Right atrium auricular region (tissue), 2 donors: ENCODE results near the gene KMT2A. TPM values are rescaled to one million over a fixed set of nuclear protein-coding genes. Genes with fewer than 3 reads are reported as not detected.
"Not testable (repeated sequence)": the region's sequence is repeated elsewhere in the genome, so short reads cannot be mapped to it uniquely, and the experiment has no call there.

Source experiments
- DNase-seq: peaks from one replicate; pipeline ENCODE4 v3.0.0-alpha.2; 2019; ENCODE audit warnings: low spot score
- H3K27ac ChIP-seq, 2 donors: fragments of 200-600 bp; sonication (generic); 1 replicate in 1 of 2; 2 replicates in 1 of 2; pipeline ENCODE4 v1.5.1; 2016 to 2019
- H3K27me3 ChIP-seq, 2 donors: fragments of 200-600 bp; sonication (generic); one replicate each; pipeline versions ENCODE4 v1.5.1 to v1.6.0; 2017 to 2019
- H3K36me3 ChIP-seq: fragments of 200-600 bp; sonication (generic); one replicate; pipeline ENCODE4 v1.5.1; 2016
- H3K4me1 ChIP-seq, 2 donors: fragments of 200-600 bp; sonication (generic); one replicate each; pipeline versions ENCODE4 v1.5.1 to v1.6.0; 2017 to 2019
- H3K4me3 ChIP-seq, 2 donors: fragments of 200-600 bp; sonication (generic); 1 replicate in 1 of 2; 2 replicates in 1 of 2; pipeline ENCODE4 v1.5.1; 2017 to 2019; ENCODE audit warnings: mild to moderate bottlenecking in 1 of 2, moderate library complexity in 1 of 2
- H3K9me3 ChIP-seq, 2 donors: fragments of 200-600 bp; sonication (generic); one replicate each; pipeline ENCODE4 v1.5.1; 2019
- total RNA-seq, 2 donors: library from RNA; depleted of rRNA; stranded (reverse); fragments of >200 nt; gene quantifications; one replicate each; pipeline ENCODE4 v1.1.0, GENCODE V29; 2016
- TF ChIP-seq, protein P1 (sequence below), 2 donors: fragments of 200-600 bp; sonication (generic); IDR thresholded peaks; one replicate each; pipeline ENCODE4 v1.5.1; 2019; ENCODE audit warnings: antibody characterized with exemption in 2 of 2

The KMT2A gene
- total RNA-seq, 2 donors from 2014 or later = 28.1 to 41.7 TPM

- no peaks in the 10 kb centered on the region for H3K9me3 ChIP-seq
- no peak for DNase-seq
- TF ChIP-seq, protein P1, sequence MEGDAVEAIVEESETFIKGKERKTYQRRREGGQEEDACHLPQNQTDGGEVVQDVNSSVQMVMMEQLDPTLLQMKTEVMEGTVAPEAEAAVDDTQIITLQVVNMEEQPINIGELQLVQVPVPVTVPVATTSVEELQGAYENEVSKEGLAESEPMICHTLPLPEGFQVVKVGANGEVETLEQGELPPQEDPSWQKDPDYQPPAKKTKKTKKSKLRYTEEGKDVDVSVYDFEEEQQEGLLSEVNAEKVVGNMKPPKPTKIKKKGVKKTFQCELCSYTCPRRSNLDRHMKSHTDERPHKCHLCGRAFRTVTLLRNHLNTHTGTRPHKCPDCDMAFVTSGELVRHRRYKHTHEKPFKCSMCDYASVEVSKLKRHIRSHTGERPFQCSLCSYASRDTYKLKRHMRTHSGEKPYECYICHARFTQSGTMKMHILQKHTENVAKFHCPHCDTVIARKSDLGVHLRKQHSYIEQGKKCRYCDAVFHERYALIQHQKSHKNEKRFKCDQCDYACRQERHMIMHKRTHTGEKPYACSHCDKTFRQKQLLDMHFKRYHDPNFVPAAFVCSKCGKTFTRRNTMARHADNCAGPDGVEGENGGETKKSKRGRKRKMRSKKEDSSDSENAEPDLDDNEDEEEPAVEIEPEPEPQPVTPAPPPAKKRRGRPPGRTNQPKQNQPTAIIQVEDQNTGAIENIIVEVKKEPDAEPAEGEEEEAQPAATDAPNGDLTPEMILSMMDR (IDR thresholded peaks at IDR 0.05) = no peak
- H3K4me1 ChIP-seq = no peaks in the 10 kb centered on the region
- H3K27me3 ChIP-seq = no peaks in the 10 kb centered on the region
- no peaks in the 10 kb centered on the region for H3K36me3 ChIP-seq
- H3K4me3 ChIP-seq = no peak overlapping the region
- H3K27ac ChIP-seq = no peak overlapping the region
Measured at GRCh38 chr11:118450451-118450850, 14.2 kb downstream of the KMT2A start.

- TF ChIP-seq, protein P1 (IDR thresholded peaks at IDR 0.05) = no peak
- no peak overlapping the region for H3K27ac ChIP-seq
- no peaks in the 10 kb centered on the region for H3K36me3 ChIP-seq
- peaks cover 0 to 4% of the 10 kb centered on the region in 2 donors for H3K4me1 ChIP-seq
- H3K4me3 ChIP-seq = no peak overlapping the region
- H3K27me3 ChIP-seq = no peaks in the 10 kb centered on the region
- DNase-seq = no peak
- no peaks in the 10 kb centered on the region for H3K9me3 ChIP-seq
Measured at GRCh38 chr11:118462178-118462577, 25.9 kb downstream of the KMT2A start.

- not testable (repeated sequence) for H3K9me3 ChIP-seq, H3K4me3 ChIP-seq, DNase-seq, H3K4me1 ChIP-seq, H3K27ac ChIP-seq, H3K27me3 ChIP-seq
- H3K36me3 ChIP-seq = peaks cover 20% of the 10 kb centered on the region
Measured at GRCh38 chr11:118468968-118469367, 32.7 kb downstream of the KMT2A start.

DNA sequence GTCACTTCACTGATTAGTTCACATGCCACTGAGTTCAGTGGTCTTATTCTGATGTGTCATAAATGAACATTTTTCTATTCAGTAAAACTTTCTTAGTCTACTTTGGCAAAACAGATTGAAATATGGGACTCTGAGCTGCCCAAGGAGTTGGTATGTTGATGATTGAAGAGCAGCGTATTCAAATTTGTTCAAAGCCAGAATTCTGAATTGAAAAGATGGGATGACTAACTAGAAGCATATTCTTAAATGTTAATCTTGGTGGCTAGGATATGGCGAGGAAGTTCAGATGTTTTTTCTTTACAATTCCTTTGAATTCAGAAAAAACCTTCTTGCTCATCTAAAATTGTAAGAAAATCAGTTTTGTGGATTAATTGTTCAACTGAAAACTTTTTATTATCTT, 34.7 kb downstream of the KMT2A start:
- no peak overlapping the region for H3K4me3 ChIP-seq
- TF ChIP-seq, protein P1 (IDR thresholded peaks at IDR 0.05) = no peak
- no peaks in the 10 kb centered on the region for H3K9me3 ChIP-seq
- no peaks in the 10 kb centered on the region for H3K27me3 ChIP-seq
- H3K36me3 ChIP-seq = peaks cover 20% of the 10 kb centered on the region
- H3K4me1 ChIP-seq = no peaks in the 10 kb centered on the region
- no peak overlapping the region for H3K27ac ChIP-seq
- no peak for DNase-seq

DNA sequence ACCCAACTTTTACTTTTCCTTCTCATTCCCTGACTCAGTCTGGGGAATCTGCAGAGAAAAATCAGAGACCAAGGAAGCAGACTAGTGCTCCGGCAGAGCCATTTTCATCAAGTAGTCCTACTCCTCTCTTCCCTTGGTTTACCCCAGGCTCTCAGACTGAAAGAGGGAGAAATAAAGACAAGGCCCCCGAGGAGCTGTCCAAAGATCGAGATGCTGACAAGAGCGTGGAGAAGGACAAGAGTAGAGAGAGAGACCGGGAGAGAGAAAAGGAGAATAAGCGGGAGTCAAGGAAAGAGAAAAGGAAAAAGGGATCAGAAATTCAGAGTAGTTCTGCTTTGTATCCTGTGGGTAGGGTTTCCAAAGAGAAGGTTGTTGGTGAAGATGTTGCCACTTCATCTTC, 37.2 kb downstream of the KMT2A start:
- Histone ChIP-seq H3K4me3 (no peak overlapping the region), H3K27ac (no peak overlapping the region), H3K4me1 (no peaks in the 10 kb centered on the region), H3K9me3 (no peaks in the 10 kb centered on the region), H3K27me3 (no peaks in the 10 kb centered on the region), H3K36me3 (peaks cover 32% of the 10 kb centered on the region)
- no peak for DNase-seq
- TF ChIP-seq, protein P1 (IDR thresholded peaks at IDR 0.05) = no peak

DNA sequence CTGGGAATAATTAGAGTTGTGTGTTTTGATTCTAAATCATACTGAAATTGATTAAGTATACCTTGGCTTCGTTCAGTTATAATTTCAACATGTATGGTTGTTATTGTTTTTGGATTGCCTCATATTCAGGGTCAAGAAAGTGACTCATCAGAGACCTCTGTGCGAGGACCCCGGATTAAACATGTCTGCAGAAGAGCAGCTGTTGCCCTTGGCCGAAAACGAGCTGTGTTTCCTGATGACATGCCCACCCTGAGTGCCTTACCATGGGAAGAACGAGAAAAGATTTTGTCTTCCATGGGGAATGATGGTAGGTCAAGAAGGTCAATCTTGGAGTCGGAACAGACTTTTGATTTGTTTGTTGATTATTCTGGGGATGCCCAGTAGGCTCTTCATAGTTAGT, 40.4 kb downstream of the KMT2A start:
- H3K27ac ChIP-seq = no peak overlapping the region
- H3K27me3 ChIP-seq = no peaks in the 10 kb centered on the region
- no peak overlapping the region for H3K4me3 ChIP-seq
- DNase-seq = no peak
- no peaks in the 10 kb centered on the region for H3K9me3 ChIP-seq
- peaks cover 59% of the 10 kb centered on the region for H3K36me3 ChIP-seq
- TF ChIP-seq, protein P1 (IDR thresholded peaks at IDR 0.05) = no peak
- no peaks in the 10 kb centered on the region for H3K4me1 ChIP-seq

DNA sequence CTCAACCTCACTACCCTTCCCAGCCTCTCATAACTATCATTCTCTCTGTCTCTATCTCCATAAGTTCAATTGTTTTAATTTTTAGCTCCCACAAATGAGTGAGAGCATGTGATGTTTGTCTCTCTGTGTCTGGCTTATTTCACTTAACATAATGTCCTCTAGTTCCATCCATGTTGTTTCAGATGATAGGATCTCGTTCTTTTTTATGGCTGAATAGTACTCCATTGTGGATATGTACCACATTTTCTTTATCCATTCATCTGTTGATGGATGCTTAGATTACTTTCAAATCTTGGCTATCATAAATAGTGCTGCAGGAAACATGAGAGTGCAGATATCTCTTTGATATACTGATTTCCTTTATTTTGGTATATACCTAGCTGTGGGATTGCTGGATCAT, 44.9 kb downstream of the KMT2A start:
- not testable (repeated sequence) for H3K27me3 ChIP-seq, H3K27ac ChIP-seq, H3K9me3 ChIP-seq, H3K4me1 ChIP-seq, DNase-seq, H3K4me3 ChIP-seq
- H3K36me3 ChIP-seq = peaks cover 82% of the 10 kb centered on the region
